ENCODE data around the gene SERPINH1.

GRCh38 chr11:75568616-75569219 is 6.7 kb downstream of the SERPINH1 start:
- TF ChIP-seq ZFY (CRISPR knock-in tag; IDR thresholded peaks at IDR 0.05): no peak
- TF ChIP-seq ZMAT5 (CRISPR knock-in tag; IDR thresholded peaks at IDR 0.05; ENCODE audit: borderline replicate concordance, low read depth): no peak
- TF ChIP-seq BCLAF1 (IDR thresholded peaks at IDR 0.05): no peak
- no peak for TF ChIP-seq CTCF (CRISPR knock-in tag; IDR thresholded peaks at IDR 0.05)

All from HepG2 (cell line).